A673 (cell line): ENCODE data around the gene KLF3. TPM values are rescaled to one million over a fixed set of nuclear protein-coding genes. Genes with fewer than 3 reads are reported as not detected.

Source experiments
- BruUV-seq: library from RNA; stranded (reverse); fragments of 400-500 nt; replicated peaks from 2 replicates; lab custom pipeline; 2021; lab: Mats Ljungman, UMichigan
- CTCF ChIA-PET: fragments of 300-600 bp; sonication (Branson Sonifier 250); formaldehyde crosslinking; loops from one replicate; lab custom pipeline; 2022; ENCODE audit warnings: antibody characterized with exemption; lab: Charles Lee
- POLR2A ChIA-PET: fragments of 300-600 bp; sonication (Branson Sonifier 250); formaldehyde crosslinking; loops from one replicate; lab custom pipeline; 2022; ENCODE audit warnings: antibody characterized with exemption; ENCODE audit not compliant: low non-redundant PET; lab: Charles Lee
- DNase-seq: peaks from one replicate; pipeline ENCODE4 v3.0.0-alpha.2; 2015; ENCODE audit warnings: low spot score
- H3K27ac ChIP-seq: fragments of 200-600 bp; sonication (generic); 2 replicates; pipeline ENCODE4 v1.5.1; 2016; ENCODE audit warnings: mixed run types, low read depth, mild to moderate bottlenecking, mixed read lengths, antibody characterized with exemption, low read length; ENCODE audit not compliant: poor library complexity, severe bottlenecking
- H3K27me3 ChIP-seq: fragments of 200-600 bp; sonication (generic); replicated peaks from 2 replicates; pipeline ENCODE4 v1.6.1; 2017; ENCODE audit warnings: mixed run types, low read depth, mild to moderate bottlenecking, mixed read lengths, antibody characterized with exemption, low read length; ENCODE audit not compliant: insufficient read depth, poor library complexity
- H3K36me3 ChIP-seq: fragments of 200-600 bp; sonication (generic); 2 replicates; pipeline ENCODE4 v1.6.1; 2016; ENCODE audit warnings: mixed run types, mild to moderate bottlenecking, mixed read lengths, antibody characterized with exemption, low read length; ENCODE audit not compliant: insufficient read depth, poor library complexity, severe bottlenecking
- H3K4me1 ChIP-seq: fragments of 200-600 bp; sonication (generic); 2 replicates; pipeline ENCODE4 v1.6.1; 2017; ENCODE audit warnings: mixed run types, mild to moderate bottlenecking, mixed read lengths, antibody characterized with exemption, low read length; ENCODE audit not compliant: insufficient read depth, poor library complexity, severe bottlenecking
- H3K4me3 ChIP-seq: fragments of 200-600 bp; sonication (generic); 2 replicates; pipeline ENCODE4 v1.5.1; 2016; ENCODE audit warnings: low read depth, mixed run types, mild to moderate bottlenecking, mixed read lengths, low read length; ENCODE audit not compliant: poor library complexity, severe bottlenecking
- H3K9me3 ChIP-seq: fragments of 200-600 bp; sonication (generic); 2 replicates; pipeline ENCODE4 v1.6.1; 2016; ENCODE audit warnings: mixed run types, low read depth, mild to moderate bottlenecking, mixed read lengths, antibody characterized with exemption, low read length; ENCODE audit not compliant: poor library complexity, severe bottlenecking
- EZH2 ChIP-seq: fragments of 200-600 bp; sonication (generic); IDR thresholded peaks from 2 replicates; pipeline ENCODE4 v1.6.1; 2017; ENCODE audit warnings: borderline replicate concordance, low read depth, mild to moderate bottlenecking, mixed read lengths, antibody characterized with exemption, low read length; ENCODE audit not compliant: poor library complexity, severe bottlenecking
- intact Hi-C: fragments of 100-400 bp; cut with micrococcal nuclease; formaldehyde crosslinking; loops from one replicate; pipeline ENCODE4 v1.10.0; 2022; ENCODE audit not compliant: unreplicated experiment
- total RNA-seq: library from RNA; stranded (reverse); gene quantifications from 2 replicates; pipeline ENCODE4 v1.2.3, GENCODE V29; 2021
- TF ChIP-seq, protein P1 (sequence below): fragments of 300-800, 200-600 bp; sonication (generic); conservative IDR thresholded peaks from 2 replicates; pipeline ENCODE4 v1.5.1; 2017; ENCODE audit warnings: low read depth, mild to moderate bottlenecking, antibody characterized with exemption, low read length, moderate library complexity, mixed read lengths

The KLF3 gene
- total RNA-seq, 1 experiment from 2014 or later, result 36.1 TPM

DNA sequence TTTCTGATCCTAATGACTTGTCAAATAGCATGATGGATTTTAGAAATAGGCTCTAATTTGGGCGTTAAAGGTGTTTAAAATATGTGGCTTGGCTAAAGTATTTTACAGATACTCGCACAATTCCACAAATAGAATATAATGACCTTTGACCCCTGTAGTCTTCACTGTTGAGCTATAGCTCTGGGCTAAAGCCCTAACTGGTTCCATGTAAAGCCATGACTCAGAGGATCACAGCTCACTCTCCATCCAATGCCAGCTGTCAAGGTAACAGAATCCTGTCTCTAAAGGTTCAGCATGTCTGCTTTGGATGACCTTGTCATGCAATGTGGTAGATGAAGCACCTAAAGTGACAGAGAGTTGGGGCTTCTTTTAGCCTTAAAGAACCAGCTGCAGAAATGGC, 76.3 kb downstream of the KLF3 start:
- Histone ChIP-seq H3K36me3 (no peaks in the 10 kb centered on the region), H3K27ac (no peak overlapping the region), H3K4me3 (no peak overlapping the region), H3K27me3 (no peaks in the 10 kb centered on the region), H3K9me3 (no peaks in the 10 kb centered on the region), H3K4me1 (no peaks in the 10 kb centered on the region)
- CTCF ChIA-PET, result no interaction called here
- intact Hi-C loops, result no loop called here
- TF ChIP-seq EZH2, result no peak
- TF ChIP-seq, protein P1, sequence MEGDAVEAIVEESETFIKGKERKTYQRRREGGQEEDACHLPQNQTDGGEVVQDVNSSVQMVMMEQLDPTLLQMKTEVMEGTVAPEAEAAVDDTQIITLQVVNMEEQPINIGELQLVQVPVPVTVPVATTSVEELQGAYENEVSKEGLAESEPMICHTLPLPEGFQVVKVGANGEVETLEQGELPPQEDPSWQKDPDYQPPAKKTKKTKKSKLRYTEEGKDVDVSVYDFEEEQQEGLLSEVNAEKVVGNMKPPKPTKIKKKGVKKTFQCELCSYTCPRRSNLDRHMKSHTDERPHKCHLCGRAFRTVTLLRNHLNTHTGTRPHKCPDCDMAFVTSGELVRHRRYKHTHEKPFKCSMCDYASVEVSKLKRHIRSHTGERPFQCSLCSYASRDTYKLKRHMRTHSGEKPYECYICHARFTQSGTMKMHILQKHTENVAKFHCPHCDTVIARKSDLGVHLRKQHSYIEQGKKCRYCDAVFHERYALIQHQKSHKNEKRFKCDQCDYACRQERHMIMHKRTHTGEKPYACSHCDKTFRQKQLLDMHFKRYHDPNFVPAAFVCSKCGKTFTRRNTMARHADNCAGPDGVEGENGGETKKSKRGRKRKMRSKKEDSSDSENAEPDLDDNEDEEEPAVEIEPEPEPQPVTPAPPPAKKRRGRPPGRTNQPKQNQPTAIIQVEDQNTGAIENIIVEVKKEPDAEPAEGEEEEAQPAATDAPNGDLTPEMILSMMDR, result no peak
- POLR2A ChIA-PET, result no interaction called here
- no TSS peak for BruUV-seq
- DNase-seq, result no peak

DNA sequence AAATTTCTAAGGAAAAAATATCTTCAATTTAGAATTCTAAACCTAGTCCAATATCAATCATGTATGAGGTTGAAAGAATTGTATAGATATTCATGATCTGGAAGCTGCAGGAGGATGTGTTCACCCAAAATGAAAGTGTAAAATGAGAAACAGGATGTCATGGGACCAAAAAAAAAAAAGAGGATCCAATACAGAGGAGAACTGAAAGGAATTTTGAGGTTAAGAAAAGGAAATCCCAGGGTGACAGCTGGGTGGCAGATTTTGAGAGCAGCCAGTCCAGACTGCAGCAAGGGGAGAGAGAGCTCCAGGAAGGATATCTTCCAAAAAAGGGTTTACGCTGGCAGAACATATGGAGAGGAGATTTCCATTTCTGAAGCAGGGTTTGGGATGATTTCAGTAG, 79.9 kb downstream of the KLF3 start:
- H3K4me1 ChIP-seq, result no peaks in the 10 kb centered on the region
- no peaks in the 10 kb centered on the region for H3K9me3 ChIP-seq
- ChIA-PET CTCF (interaction anchor here (1.1 kb wide), 1 partner anchor 13 kb away, joined by 10 read pairs; no protein-coding TSS in a partner anchor), POLR2A (no interaction called here)
- H3K36me3 ChIP-seq, result no peaks in the 10 kb centered on the region
- TF ChIP-seq EZH2, result no peak
- TF ChIP-seq, protein P1, result no peak
- no peaks in the 10 kb centered on the region for H3K27me3 ChIP-seq
- no peak overlapping the region for H3K27ac ChIP-seq
- DNase-seq, result no peak
- BruUV-seq, result no TSS peak
- no peak overlapping the region for H3K4me3 ChIP-seq
- intact Hi-C loops, result no loop called here

DNA sequence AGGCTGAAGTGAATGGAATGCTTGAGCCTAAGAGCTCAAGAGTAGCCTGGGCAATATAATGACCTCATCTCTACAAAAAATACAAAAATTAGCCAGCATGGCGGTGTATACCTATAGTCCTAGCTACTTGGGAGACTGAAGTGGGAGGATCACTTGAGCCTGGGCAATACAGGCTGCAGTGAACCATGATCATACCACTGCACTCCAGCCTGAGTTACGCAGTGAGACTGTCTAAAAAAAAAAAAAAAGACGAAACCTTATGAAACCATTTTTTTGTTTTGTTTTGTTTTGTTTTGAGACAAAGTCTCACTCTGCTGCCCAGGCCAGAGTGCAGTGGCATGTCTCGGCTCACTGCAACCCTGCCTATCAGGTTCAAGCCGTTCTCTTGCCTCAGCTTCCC, 81.9 kb downstream of the KLF3 start:
- H3K36me3 ChIP-seq, result no peaks in the 10 kb centered on the region
- no TSS peak for BruUV-seq
- H3K4me1 ChIP-seq, result no peaks in the 10 kb centered on the region
- intact Hi-C loops, result no loop called here
- H3K27me3 ChIP-seq, result no peaks in the 10 kb centered on the region
- no peak overlapping the region for H3K27ac ChIP-seq
- ChIA-PET CTCF (no interaction called here), POLR2A (no interaction called here)
- TF ChIP-seq, protein P1, result no peak
- no peak for TF ChIP-seq EZH2
- H3K4me3 ChIP-seq, result no peak overlapping the region
- DNase-seq, result no peak
- no peaks in the 10 kb centered on the region for H3K9me3 ChIP-seq
